ENCODE data around the gene CHFR. TPM values are rescaled to one million over a fixed set of nuclear protein-coding genes. Genes with fewer than 3 reads are reported as not detected.

The CHFR gene
- total RNA-seq = 48.8 and 52.1 TPM in 2 replicates

GRCh38 chr12:132887513-132888351, at the start of gene CHFR:
CHFR (minus strand) TSS chr12:132887605; CDS start chr12:132887328, 277 bp downstream.

GRCh38 chr12:132828706-132829534, 58.5 kb downstream of the CHFR start, which contains the start of gene GOLGA3:
GOLGA3 (minus strand) TSS chr12:132828869; CDS start chr12:132822128, 6,741 bp downstream.

Other genes starting within 250 kb of the CHFR start
- 6.8 and 70.6 TPM in 2 replicates for gene POLE, start 200.3 kb downstream of the CHFR start, total RNA-seq
- 10.9 and 11.0 TPM in 2 replicates for gene PXMP2, start 200.0 kb downstream of the CHFR start, total RNA-seq
- 23.9 and 73.7 TPM in 2 replicates for gene PGAM5, start 176.8 kb downstream of the CHFR start, total RNA-seq
- gene ANKLE2, start 125.8 kb downstream of the CHFR start, total RNA-seq = 114 and 154 TPM in 2 replicates
- 155 and 184 TPM in 2 replicates for gene GOLGA3, start 58.7 kb downstream of the CHFR start, total RNA-seq
- gene ZNF605, start 68.7 kb upstream of the CHFR start, total RNA-seq = 10.1 and 10.7 TPM in 2 replicates
- gene ZNF26, start 98.8 kb upstream of the CHFR start, total RNA-seq = 18.2 and 28.6 TPM in 2 replicates
- 14.0 and 23.9 TPM in 2 replicates for gene ZNF84, start 149.9 kb upstream of the CHFR start, total RNA-seq
- 14.2 and 17.2 TPM in 2 replicates for gene ZNF140, start 193.3 kb upstream of the CHFR start, total RNA-seq
- 0.44 and 0.86 TPM in 2 replicates for gene ZNF891, start 242.7 kb upstream of the CHFR start, total RNA-seq
- 3.9 and 5.9 TPM in 2 replicates for gene ZNF10, start 243.0 kb upstream of the CHFR start, total RNA-seq

Data from placental pericyte (primary cell).